GM12864 (cell line): ENCODE measurements around the gene FEM1B.
A peak's percentile ranks its signal among the peaks of the same experiment; 100 is the strongest.

Source experiments
- DNase-seq: peaks from one replicate; pipeline ENCODE4 v3.0.0-alpha.2; 2011; ENCODE audit warnings: low read depth
- H3K4me3 ChIP-seq: 2 replicates; pipeline ENCODE4 v1.5.1; 2011; ENCODE audit warnings: mild to moderate bottlenecking, low read depth, low read length, control low read depth
- CTCF ChIP-seq: IDR thresholded peaks from 2 replicates; pipeline ENCODE4 v1.5.1; 2011; ENCODE audit warnings: low read depth, mild to moderate bottlenecking, moderate library complexity, low read length, control low read depth, inconsistent platforms; ENCODE audit errors: missing control alignments

The FEM1B gene

DNA sequence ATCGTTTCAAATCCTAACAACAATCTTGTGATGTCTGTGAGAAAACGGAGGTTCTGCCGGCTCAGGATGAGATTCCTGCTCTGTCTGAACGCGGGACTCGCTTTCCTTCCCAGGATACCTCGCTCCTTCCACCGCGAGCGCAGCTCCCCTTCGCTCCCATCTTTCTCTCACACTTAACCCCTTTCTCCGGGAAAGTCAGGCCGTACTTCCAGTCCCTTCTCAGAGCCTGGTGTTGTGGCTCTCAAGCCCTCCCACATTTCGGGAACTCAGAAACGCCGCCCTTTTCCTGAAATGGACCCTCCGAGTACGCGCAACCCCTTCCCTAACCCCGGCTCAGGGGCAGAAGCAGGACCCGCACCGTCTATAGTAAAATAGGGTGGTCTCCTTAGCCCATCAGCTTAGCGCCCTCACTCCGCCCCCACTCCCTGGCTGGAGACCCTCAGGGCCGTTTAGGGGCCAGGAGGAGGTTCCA, 378 bp upstream of the FEM1B start:
- peak overlapping the region; percentile 80 for H3K4me3 ChIP-seq
- no peak for DNase-seq
- no peak for TF ChIP-seq CTCF

GRCh38 chr15:68278345-68278594, 725 bp downstream of the FEM1B start:
- peak overlapping the region; percentile 80 for H3K4me3 ChIP-seq
- no peak for DNase-seq
- peak; percentile 50 for TF ChIP-seq CTCF

DNA sequence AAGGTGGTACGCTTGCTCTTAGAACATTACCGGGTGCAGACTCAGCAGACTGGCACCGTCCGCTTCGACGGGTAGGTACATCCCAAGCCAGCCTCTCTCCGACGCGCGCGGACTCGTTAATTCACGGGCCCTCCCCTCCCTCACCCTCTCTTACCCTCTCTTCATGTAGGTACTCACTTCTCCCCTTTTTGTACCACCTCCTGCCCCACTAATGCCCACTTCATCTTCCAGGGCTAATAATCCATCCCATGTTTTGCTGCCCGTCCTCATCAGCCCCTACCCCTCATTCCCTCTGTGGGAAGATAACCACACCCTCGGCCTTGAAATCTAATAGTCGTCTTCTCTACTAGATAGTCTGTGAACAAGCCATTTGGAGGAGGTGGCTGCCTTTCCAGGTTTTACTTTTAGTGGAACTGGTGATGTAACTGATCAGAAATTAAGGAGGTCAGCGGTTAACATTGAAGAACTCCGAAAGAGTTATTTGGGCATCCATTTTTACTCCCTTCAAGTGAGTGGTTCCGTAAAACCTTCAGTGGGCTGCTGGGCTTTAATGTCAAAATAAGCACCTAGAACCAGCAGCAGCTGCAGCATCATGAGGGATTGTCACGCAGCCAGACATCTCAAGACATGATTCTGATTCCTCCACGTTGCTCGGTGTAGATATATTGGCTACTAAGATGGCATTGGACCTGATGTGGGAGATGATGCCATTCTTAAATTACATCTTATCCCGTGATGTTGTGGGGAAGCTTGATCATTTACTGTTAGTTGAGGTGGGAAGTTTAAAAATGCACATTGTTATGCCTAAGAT, 1.3 kb downstream of the FEM1B start:
- no peak for DNase-seq
- TF ChIP-seq CTCF: no peak
- peak overlapping the region; percentile 80 for H3K4me3 ChIP-seq

DNA sequence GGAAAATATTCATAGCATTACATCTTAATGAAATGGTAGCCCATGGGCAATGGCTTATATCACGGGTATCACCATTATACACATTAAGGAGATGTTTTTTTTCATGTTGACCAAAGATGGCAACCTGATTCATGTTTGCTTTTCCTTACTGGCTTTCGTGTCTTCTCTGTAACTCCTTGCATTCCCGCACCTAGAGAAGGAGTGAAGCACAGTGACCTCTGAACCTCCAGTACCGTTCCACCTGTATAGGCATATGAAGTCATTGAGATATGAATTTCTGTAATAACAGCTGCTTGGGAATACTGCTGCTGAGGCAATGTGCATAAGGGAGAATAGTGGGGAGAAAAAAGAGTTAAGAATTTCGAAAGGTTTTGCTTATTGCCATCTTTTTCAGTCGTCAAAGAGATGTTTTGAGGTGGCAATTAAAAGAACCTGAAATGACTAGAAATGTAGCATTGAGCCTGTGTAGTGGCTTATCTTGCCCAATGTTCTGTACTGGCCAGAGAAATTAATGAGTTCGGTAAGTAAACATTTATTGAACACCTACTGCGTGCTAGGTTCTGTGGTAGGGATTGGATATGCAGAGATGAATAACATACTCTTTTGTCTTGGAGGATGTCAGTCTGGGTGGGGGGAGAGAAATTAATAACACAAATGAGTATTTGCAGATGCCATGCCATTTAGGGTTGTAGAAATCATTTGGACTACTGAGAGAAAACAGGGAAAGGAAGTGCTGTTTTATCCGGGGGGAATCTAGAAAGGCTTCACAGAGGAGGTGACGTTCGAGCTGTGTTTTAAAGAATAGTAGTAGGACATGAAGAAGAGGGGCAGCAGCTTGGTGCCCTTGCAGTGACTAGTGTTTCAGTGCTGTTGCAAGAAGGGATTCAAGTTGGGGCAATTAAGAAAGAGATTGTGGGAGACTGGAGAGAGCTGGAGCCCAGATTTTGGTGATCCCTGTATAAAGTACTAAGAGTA, 2.5 kb downstream of the FEM1B start:
- H3K4me3 ChIP-seq: peak overlapping the region; percentile 80
- TF ChIP-seq CTCF: no peak
- no peak for DNase-seq

- TF ChIP-seq CTCF: no peak
- H3K4me3 ChIP-seq: peak overlapping the region; percentile 80; the same call in 1 of the 2 replicates
Measured at GRCh38 chr15:68281008-68281407, 3.5 kb downstream of the FEM1B start.

DNA sequence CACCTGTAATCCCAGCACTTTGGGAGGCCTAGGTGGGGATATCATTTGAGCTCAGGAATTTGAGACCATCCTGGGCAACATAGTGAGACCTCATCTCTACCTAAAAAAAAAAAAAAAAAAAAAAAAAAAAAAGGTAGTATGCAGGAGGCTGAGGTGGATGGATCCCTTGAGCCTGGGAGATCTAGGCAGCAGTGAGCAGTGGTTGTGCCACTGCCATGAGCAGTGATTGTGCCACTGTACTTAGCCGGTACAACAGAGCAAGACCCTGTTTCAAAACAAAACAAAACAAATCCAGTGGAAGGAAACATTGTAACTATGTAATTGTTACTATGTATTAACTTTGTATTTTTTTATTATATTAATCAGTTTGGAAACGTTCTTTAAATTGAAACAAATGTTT, 5.9 kb downstream of the FEM1B start:
- TF ChIP-seq CTCF: no peak
- DNase-seq: no peak
- no peak overlapping the region for H3K4me3 ChIP-seq

More at GRCh38 chr15:68281008-68281407, 3.5 kb downstream of the FEM1B start:
- DNase-seq: no peak
